Vagina (tissue), 2 donors: Measurements from ENCODE around the gene MYO18A. TPM values are rescaled to one million over a fixed set of nuclear protein-coding genes. Genes with fewer than 3 reads are reported as not detected.

ENCODE experiments used
- DNase-seq, 2 donors: peaks; one replicate each; pipeline ENCODE4 v3.0.0-alpha.2; 2017; ENCODE audit errors: extremely low spot score in 2 of 2
- H3K27ac ChIP-seq: fragments of 200-600 bp; sonication (generic); one replicate; pipeline ENCODE4 v1.5.1; 2019
- H3K27me3 ChIP-seq: fragments of 200-600 bp; sonication (generic); one replicate; pipeline ENCODE4 v1.5.1; 2019
- H3K36me3 ChIP-seq, 2 donors: fragments of 200-600 bp; sonication (generic); one replicate each; pipeline ENCODE4 v1.5.1; 2017 to 2019
- H3K4me1 ChIP-seq: fragments of 200-600 bp; sonication (generic); one replicate; pipeline ENCODE4 v1.5.1; 2019
- H3K4me3 ChIP-seq, 2 donors: fragments of 200-600 bp; sonication (generic); 1 replicate in 1 of 2; 2 replicates in 1 of 2; pipeline ENCODE4 v1.5.1; 2016 to 2019
- H3K9me3 ChIP-seq: fragments of 200-600 bp; sonication (generic); one replicate; pipeline ENCODE4 v1.5.1; 2019
- CTCF ChIP-seq, 3 experiments: fragments of 450-650 bp in 2 of 3; fragments of 200-600 bp in 1 of 3; sonication (generic) in 1 of 3; IDR thresholded peaks; one replicate each; pipeline ENCODE4 v1.5.1; 2017 to 2019; ENCODE audit warnings: antibody characterized with exemption in 3 of 3, mild to moderate bottlenecking in 2 of 3, moderate library complexity in 2 of 3
- POLR2A ChIP-seq, 2 donors: fragments of 450-650 bp; IDR thresholded peaks; one replicate each; pipeline ENCODE4 v1.6.1; 2017; ENCODE audit warnings: antibody characterized with exemption in 2 of 2, mild to moderate bottlenecking in 2 of 2, moderate library complexity in 2 of 2
- POLR2AphosphoS5 ChIP-seq, 2 donors: sonication (generic); formaldehyde crosslinking; IDR thresholded peaks; one replicate each; pipeline ENCODE4 v1.9.0; 2017; ENCODE audit warnings: antibody characterized with exemption in 2 of 2, mild to moderate bottlenecking in 2 of 2, low read depth in 1 of 2; ENCODE audit not compliant: insufficient read depth in 1 of 2
- intact Hi-C: fragments of 100-400 bp; cut with DNase I; formaldehyde crosslinking; loops from one replicate; pipeline ENCODE4 v1.15.1; 2023
- total RNA-seq: library from RNA; depleted of rRNA; stranded (reverse); fragments of >200 nt; gene quantifications from one replicate; pipeline ENCODE4 v1.2.3, GENCODE V29; 2016

Gene MYO18A
- total RNA-seq, 1 donor from 2014 or later = 70.7 TPM

GRCh38 chr17:29194669-29195068 lies 14.5 kb upstream of the MYO18A start:
- Histone ChIP-seq H3K27me3 (no peaks in the 10 kb centered on the region), H3K27ac (no peak overlapping the region), H3K9me3 (no peaks in the 10 kb centered on the region), H3K36me3 (no peaks in the 10 kb centered on the region), H3K4me1 (no peaks in the 10 kb centered on the region), H3K4me3 (no peak overlapping the region)
- TF ChIP-seq POLR2A (IDR thresholded peaks at IDR 0.05) (no peak), CTCF (IDR thresholded peaks at IDR 0.05) (no peak), POLR2AphosphoS5 (IDR thresholded peaks at IDR 0.05; ENCODE audit: insufficient read depth in 1 of 2, low read depth in 1 of 2) (no peak)
- intact Hi-C loops = no loop called here
- no peak for DNase-seq

- intact Hi-C loops = no loop called here
- Histone ChIP-seq H3K9me3 (no peaks in the 10 kb centered on the region), H3K4me3 (no peak overlapping the region), H3K27me3 (no peaks in the 10 kb centered on the region), H3K27ac (no peak overlapping the region), H3K4me1 (no peaks in the 10 kb centered on the region), H3K36me3 (no peaks in the 10 kb centered on the region)
- no peak for DNase-seq
- no peak for TF ChIP-seq CTCF (IDR thresholded peaks at IDR 0.05)
- no peak for TF ChIP-seq POLR2AphosphoS5 (IDR thresholded peaks at IDR 0.05; ENCODE audit: insufficient read depth in 1 of 2, low read depth in 1 of 2)
- TF ChIP-seq POLR2A (IDR thresholded peaks at IDR 0.05) = no peak
Observed at GRCh38 chr17:29193146-29193545, 12.9 kb upstream of the MYO18A start.

GRCh38 chr17:29190592-29191207 lies 10.5 kb upstream of the MYO18A start:
- no peaks in the 10 kb centered on the region for H3K27me3 ChIP-seq
- H3K27ac ChIP-seq = no peak overlapping the region
- no peaks in the 10 kb centered on the region for H3K36me3 ChIP-seq
- TF ChIP-seq POLR2AphosphoS5 (IDR thresholded peaks at IDR 0.05; ENCODE audit: insufficient read depth in 1 of 2, low read depth in 1 of 2) (no peak), CTCF (IDR thresholded peaks at IDR 0.05) (no peak), POLR2A (IDR thresholded peaks at IDR 0.05) (no peak)
- no peaks in the 10 kb centered on the region for H3K9me3 ChIP-seq
- H3K4me3 ChIP-seq = no peak overlapping the region
- H3K4me1 ChIP-seq = no peaks in the 10 kb centered on the region
- DNase-seq = no peak
- intact Hi-C loops = no loop called here

- no peaks in the 10 kb centered on the region for H3K9me3 ChIP-seq
- intact Hi-C loops = no loop called here
- H3K27ac ChIP-seq = no peak overlapping the region
- DNase-seq = no peak
- no peak for TF ChIP-seq POLR2A (IDR thresholded peaks at IDR 0.05)
- no peak for TF ChIP-seq POLR2AphosphoS5 (IDR thresholded peaks at IDR 0.05; ENCODE audit: insufficient read depth in 1 of 2, low read depth in 1 of 2)
- no peak for TF ChIP-seq CTCF (IDR thresholded peaks at IDR 0.05)
- H3K36me3 ChIP-seq = no peaks in the 10 kb centered on the region
- no peak overlapping the region for H3K4me3 ChIP-seq
- H3K4me1 ChIP-seq = no peaks in the 10 kb centered on the region
- no peaks in the 10 kb centered on the region for H3K27me3 ChIP-seq
Observed at GRCh38 chr17:29190039-29190438, 9.8 kb upstream of the MYO18A start.

- Histone ChIP-seq H3K4me1 (no peaks in the 10 kb centered on the region), H3K36me3 (no peaks in the 10 kb centered on the region), H3K27me3 (no peaks in the 10 kb centered on the region), H3K9me3 (no peaks in the 10 kb centered on the region), H3K27ac (no peak overlapping the region), H3K4me3 (no peak overlapping the region)
- no peak for DNase-seq
- intact Hi-C loops = no loop called here
- no peak for TF ChIP-seq CTCF (IDR thresholded peaks at IDR 0.05)
Observed at GRCh38 chr17:29189355-29189754, 9.2 kb upstream of the MYO18A start.
